ENCODE measurements around the gene WSCD2.

WSCD2 gene

GRCh38 chr12:108239378-108239777, 110.3 kb downstream of the WSCD2 start:
- H3K4me3 ChIP-seq (ENCODE audit: low read depth, low read length) = no peak overlapping the region
- no peak for TF ChIP-seq CTCF (IDR thresholded peaks at IDR 0.05; ENCODE audit: borderline replicate concordance, insufficient read depth, low read depth, low read length)

GRCh38 chr12:108240027-108240785, 111.1 kb downstream of the WSCD2 start:
- TF ChIP-seq CTCF (IDR thresholded peaks at IDR 0.05; ENCODE audit: borderline replicate concordance, insufficient read depth, low read depth, low read length) = no peak
- no peak overlapping the region for H3K4me3 ChIP-seq (ENCODE audit: low read depth, low read length)

DNA sequence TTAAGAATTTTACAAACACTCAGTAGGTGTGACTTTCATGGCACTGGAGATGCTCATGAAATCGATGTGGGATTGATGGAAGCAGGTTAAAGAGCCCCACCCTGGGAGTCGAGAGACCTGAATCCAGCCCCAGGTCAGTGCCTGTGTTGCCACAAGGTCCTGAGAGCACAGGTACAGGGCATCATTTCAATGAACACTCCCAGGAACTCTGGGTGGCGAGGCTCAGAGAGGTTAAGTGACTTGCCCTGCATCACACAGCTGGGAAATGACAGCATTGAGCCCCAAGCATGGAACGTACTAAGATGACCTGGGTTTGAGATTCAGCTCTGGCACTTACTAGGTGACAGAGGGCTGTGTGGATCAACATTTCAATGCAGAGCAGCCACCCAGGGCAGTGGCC, 111.8 kb downstream of the WSCD2 start:
- no peak overlapping the region for H3K4me3 ChIP-seq (ENCODE audit: low read depth, low read length)
- TF ChIP-seq CTCF (IDR thresholded peaks at IDR 0.05; ENCODE audit: borderline replicate concordance, insufficient read depth, low read depth, low read length) = no peak

DNA sequence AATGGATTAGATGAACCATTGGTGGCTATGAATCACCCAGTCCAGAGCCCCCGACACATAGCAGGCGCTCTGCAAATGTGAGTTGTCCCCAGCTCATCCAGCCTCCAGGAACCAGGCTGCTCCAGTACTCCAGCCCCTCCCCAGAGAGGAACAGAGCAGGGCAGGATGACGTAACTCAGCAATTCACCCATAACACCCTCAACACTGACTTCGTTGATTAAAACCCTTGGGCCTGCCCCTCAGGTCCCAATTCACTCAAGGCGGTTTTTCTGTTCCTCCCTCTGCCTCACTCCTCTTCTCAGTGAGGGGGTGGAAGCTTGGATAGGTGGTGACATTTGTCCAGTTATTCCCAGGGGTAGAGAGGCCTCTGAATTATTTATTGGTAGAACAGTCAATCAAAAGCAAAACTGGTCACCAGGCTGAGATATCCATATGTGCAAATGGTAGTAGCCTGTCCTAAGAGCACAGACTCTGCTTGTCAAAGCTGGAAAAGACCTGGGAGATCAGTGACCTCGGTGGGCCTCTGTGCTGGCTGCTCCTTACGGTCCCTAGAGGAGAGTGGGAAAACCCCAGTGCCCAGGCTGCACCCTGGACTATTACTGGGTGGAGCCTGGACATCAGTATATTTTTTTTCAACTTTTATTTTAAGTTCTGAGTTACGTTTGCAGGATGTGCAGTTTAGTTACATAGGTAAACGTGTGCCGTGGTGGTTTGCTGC, 113.1 kb downstream of the WSCD2 start:
- no peak overlapping the region for H3K4me3 ChIP-seq (ENCODE audit: low read depth, low read length)
- no peak for TF ChIP-seq CTCF (IDR thresholded peaks at IDR 0.05; ENCODE audit: borderline replicate concordance, insufficient read depth, low read depth, low read length)

DNA sequence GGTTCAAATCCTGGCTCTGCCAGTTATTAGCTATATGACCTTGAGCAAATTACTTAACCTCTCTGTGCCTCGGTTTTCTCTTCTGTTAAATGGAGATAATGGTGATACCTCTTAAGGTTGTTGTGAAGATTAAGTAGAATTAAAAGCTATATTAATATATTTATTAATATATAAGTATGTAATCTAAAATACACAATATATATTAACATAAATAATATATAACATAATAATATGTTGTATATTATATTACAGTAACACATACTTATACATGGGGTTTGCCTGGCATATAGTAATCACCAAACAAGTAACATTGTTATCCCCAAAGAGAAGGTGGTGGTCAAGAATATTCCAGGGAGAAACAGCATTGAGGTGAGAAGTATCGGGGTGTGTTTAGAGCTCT, 118.0 kb downstream of the WSCD2 start:
- no peak for TF ChIP-seq CTCF (IDR thresholded peaks at IDR 0.05; ENCODE audit: borderline replicate concordance, insufficient read depth, low read depth, low read length)
- no peak overlapping the region for H3K4me3 ChIP-seq (ENCODE audit: low read depth, low read length)

- no peak overlapping the region for H3K4me3 ChIP-seq (ENCODE audit: low read depth, low read length)
- no peak for TF ChIP-seq CTCF (IDR thresholded peaks at IDR 0.05; ENCODE audit: borderline replicate concordance, insufficient read depth, low read depth, low read length)
These were observed 118.9 kb downstream of the WSCD2 start for GRCh38 chr12:108248011-108248410.

DNA sequence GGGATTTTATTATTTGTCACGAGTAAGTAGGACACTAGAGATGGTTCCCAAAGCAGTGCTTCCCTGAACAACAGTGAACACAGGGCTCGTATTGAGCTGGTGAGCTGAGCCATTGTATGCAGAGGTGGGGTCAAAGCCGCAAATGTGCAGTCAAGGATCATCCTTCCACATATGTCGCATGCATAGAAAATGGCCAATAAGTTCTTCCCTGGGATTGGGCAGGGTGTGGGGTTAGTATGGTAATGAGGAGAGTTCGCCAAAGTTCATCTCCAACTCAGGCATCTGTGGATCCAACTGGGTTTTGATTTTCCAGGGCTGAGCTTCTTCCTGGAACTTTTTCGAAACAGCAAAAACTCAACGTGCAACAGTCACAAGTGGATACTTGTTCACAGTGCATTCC, 123.4 kb downstream of the WSCD2 start:
- no peak for TF ChIP-seq CTCF (IDR thresholded peaks at IDR 0.05; ENCODE audit: borderline replicate concordance, insufficient read depth, low read depth, low read length)
- no peak overlapping the region for H3K4me3 ChIP-seq (ENCODE audit: low read depth, low read length)
